NCI-H128 (cell line): ENCODE data around the gene SRRM2.
"Not testable (repeated sequence)": the region's sequence is repeated elsewhere in the genome, so short reads cannot be mapped to it uniquely, and the experiment has no call there.

Source experiments
- DNase-seq: peaks from one replicate; lab custom pipeline; 2025; ENCODE audit not compliant: unreplicated experiment; lab: John Stamatoyannopoulos, UW

The SRRM2 gene

GRCh38 chr16:2713985-2714774 is 38.3 kb upstream of the SRRM2 start:
- DNase-seq = no peak

- no peak for DNase-seq
These were observed 37.4 kb upstream of the SRRM2 start for GRCh38 chr16:2715064-2715463.

- no peak for DNase-seq
These were observed 36.9 kb upstream of the SRRM2 start for GRCh38 chr16:2715519-2715918.

- DNase-seq = no peak
These were observed 36.2 kb upstream of the SRRM2 start for GRCh38 chr16:2715966-2716885.

- DNase-seq = no peak
These were observed 35.5 kb upstream of the SRRM2 start for GRCh38 chr16:2716948-2717347.

- DNase-seq = no peak
These were observed 34.8 kb upstream of the SRRM2 start for GRCh38 chr16:2717383-2718263.

- no peak for DNase-seq
These were observed 32.9 kb upstream of the SRRM2 start for GRCh38 chr16:2719328-2720063.

GRCh38 chr16:2720064-2720457 is 32.4 kb upstream of the SRRM2 start, which contains the start of gene PRSS27:
PRSS27 (minus strand) TSS chr16:2720224; CDS start chr16:2720160, 64 bp downstream.
- DNase-seq = no peak

- DNase-seq = peak; percentile 45
These were observed 31.5 kb upstream of the SRRM2 start for GRCh38 chr16:2720719-2721633.

GRCh38 chr16:2721634-2722173 is 30.7 kb upstream of the SRRM2 start:
- DNase-seq = not testable (repeated sequence)

- no peak for DNase-seq
These were observed 28.3 kb upstream of the SRRM2 start for GRCh38 chr16:2724088-2724676.

- DNase-seq = no peak
These were observed 27.6 kb upstream of the SRRM2 start for GRCh38 chr16:2724816-2725348.

- DNase-seq = no peak
These were observed 25.5 kb upstream of the SRRM2 start for GRCh38 chr16:2726923-2727322.

GRCh38 chr16:2728034-2728433 is 24.4 kb upstream of the SRRM2 start:
- DNase-seq = no peak

GRCh38 chr16:2734844-2735515 is 17.5 kb upstream of the SRRM2 start:
- no peak for DNase-seq

- DNase-seq = no peak
These were observed 15.8 kb upstream of the SRRM2 start for GRCh38 chr16:2736476-2737237.

- DNase-seq = no peak
These were observed 15.2 kb upstream of the SRRM2 start for GRCh38 chr16:2737238-2737605.
